Pulmonary artery endothelial cell (primary cell): ENCODE measurements around the gene SLC6A11. TPM values are rescaled to one million over a fixed set of nuclear protein-coding genes. Genes with fewer than 3 reads are reported as not detected.
A peak's percentile ranks its signal among the peaks of the same experiment; 100 is the strongest.

ENCODE experiments used
- DNase-seq: peaks from one replicate; pipeline ENCODE4 v3.0.0-alpha.2; 2011; ENCODE audit warnings: low read depth, low spot score
- total RNA-seq: library from RNA; depleted of rRNA; stranded (reverse); fragments of >200 nt; gene quantifications from 2 replicates; pipeline ENCODE4 v1.2.3, GENCODE V29; 2014

SLC6A11 gene
- total RNA-seq, 1 donor from 2014 or later, result not detected

DNA sequence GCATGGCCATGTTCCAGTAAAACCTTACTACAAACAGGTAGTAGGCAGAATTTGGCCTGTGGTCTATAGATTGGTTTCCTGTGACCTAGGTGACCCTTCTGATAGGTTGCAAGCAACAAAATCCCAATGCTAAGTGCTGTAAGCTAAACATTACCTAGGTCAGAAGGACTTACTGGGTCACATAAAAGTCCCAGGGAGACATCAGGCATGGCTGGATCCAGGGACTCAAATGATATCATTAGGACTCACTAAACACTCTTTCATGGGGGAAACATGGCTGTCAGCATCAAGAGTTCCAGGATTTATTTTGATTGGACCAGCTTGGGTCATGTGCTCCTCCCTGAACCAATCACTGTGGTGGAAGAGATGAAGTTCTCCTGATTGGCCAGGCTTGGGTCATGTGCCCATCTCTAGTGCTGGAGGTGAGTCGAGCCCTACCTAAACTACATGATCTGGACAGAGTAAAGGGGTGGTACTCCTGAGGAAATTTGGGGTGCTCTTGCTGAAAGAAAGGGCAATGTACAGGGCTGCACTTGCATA is 159.7 kb downstream of the SLC6A11 start:
- DNase-seq, result no peak

DNA sequence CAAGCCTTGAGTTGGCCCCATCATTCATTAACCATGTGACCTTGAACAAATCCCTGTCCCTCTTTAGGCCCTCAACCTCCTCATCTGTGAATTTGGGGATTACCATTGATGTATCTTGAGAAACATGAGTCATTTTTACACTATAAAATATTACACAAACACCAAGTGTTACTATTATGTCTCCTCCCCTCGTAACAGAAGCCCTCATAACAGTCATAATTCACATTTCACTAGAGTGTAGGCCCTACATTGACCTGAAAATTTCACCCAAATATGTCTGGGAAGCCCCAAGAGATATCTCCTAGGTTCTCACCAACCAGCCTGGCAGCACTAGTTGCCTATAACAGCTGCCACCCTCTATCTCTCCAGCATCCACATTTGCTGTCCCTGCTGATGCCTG is 160.7 kb downstream of the SLC6A11 start:
- DNase-seq, result no peak

DNA sequence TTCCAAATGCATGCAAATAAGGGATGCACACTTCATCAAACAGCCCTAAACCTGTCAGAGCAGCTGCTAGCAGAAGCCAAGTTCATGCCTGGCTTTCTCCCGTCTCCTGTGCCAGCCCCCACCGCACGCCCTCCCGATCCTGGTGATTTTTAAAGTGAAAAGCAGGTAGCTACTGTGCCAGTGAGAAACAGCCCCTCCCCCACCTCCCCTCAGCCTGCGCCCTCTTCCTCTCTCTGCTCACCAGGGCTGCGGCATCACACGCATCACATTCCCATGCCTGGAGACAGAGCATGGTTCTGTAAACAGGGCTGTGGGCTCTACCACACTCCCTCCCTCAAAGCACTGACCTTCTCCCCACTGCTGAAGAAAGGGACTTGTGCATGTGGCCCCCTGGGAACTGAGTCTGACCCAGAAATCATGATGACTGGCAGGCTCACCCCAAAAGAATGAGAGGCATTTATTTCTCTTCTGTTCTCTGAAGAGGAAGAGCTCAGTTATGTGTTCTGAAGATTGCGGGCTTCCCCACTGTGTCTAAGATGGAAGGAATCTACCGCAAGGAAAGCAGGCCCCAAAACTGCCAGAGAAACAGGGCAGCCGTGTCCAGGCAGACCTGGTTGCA is 162.0 kb downstream of the SLC6A11 start:
- DNase-seq, result no peak

DNA sequence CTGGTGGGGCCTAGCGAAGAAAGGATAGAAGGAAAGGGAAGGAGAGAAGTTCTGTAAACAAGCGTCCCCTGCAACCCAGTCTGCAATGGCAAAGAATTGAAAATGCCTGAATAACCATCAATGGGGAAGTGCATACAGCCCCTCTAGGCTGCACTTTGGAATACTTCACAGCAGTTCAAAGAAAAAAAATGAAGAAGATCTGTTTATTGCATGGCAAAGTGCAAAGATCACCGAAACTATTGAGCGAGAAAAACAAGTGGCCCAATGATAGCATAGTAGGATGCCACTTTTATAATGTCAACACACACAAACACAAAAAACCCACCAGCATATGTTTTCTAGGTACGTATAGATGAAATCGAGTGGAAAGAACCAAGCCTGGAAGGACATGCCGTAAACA is 162.9 kb downstream of the SLC6A11 start:
- DNase-seq, result no peak

DNA sequence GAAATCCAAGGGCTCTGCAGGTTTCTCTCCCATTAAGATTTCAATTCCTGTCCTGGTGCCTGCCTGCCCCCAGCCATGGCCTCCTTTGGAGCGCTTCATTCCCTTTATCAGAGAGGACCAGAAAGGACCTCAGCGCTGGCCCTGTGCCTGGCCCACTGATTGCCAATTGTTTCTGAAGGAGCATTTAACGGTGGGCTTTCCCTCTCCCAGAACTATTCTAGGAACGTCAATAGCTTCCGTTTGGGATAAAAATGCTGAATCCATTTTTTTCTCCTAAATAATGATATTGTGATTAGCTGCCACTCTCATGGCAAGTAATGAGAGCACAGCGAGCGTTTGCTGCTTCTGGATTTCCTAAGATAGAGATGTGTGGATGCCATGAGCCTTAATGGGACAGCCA is 164.3 kb downstream of the SLC6A11 start:
- no peak for DNase-seq

DNA sequence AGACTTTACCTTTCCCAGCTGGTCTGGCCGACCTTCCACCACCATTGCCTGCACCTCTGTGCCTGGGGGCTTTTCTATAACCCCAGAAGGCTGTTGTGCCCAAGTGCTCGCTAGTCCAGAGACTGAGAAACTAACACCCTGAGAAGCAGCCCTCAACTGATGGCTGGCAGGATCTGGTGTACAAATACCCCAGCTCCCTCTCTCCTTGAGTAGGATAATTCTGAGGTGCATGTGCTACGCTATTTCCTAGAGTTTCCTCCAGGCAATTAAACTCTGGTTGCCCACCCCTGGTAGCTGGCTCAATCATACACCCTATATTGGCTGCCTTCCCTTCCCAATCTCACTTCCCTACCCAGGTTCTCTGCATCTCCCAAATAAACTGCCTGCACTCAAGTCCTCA is 165.0 kb downstream of the SLC6A11 start:
- no peak for DNase-seq

DNA sequence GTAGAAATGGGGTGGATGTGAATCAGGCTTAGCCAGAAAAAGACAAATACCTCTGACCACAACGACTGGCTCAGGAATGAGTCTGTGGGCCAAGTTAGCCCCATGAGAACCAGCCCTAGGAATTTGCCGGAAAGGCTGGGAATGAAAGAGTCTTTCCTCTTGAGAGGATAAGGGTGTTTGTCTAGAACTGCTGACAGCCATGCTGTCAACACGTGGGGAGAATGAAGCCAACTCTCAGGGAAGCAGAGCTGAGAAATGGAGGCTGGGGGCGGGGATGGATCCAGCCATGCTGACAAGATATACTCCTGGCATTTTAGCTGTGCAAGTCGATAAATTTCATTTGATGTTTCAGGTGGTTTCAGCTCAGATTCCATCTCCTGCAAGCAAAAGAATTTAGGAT is 165.9 kb downstream of the SLC6A11 start:
- peak; percentile 30 for DNase-seq

DNA sequence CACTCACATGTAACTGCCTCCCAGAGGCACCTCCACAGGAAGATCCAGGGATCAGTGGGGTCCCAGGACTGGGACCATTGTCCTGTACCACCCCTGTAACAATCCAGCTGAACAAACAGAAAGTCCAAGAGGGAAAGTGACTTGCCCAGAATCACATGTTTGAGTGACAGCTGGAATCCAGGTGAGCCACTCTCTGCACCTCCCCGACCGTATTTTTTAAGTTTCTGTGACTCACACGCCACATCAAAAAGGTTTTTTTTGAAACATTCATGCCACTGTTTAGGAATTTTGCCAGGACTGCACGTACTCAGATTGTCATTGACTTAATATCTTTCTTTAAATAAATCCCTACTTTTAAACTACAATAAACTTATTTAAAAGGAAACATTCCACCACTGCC is 166.8 kb downstream of the SLC6A11 start:
- DNase-seq, result no peak

DNA sequence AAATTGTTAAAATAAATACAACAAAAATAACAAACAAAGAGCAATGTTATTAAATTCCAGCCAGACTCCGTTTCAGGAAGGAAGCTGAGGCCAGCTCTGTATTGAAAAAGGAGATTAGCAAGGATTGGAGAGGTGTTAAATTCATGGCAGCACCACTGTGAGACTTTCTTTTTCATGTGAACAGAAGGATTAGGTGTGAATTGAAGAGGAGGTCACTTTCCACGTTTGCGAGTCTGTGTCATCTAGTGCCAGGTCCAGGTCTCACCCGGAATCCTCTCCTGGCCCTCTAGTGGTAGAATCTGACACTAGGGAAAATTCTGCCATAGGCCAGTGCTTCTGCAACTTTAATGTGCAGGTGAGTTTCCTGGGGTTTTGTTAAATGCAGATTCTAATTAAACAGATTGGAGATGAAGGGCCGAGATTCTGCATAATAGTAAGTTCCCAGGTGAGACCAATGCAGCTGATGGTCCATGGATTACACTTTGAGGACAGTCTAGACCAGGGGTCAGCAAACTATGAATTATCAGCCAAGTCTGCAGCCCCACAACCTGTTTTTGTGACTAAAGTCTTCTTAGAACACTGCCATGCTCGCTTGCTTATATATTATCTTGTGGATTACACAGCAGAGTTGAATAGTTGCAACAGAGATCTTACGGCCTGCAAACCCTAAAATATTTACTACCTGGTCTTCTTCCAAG is 167.3 kb downstream of the SLC6A11 start:
- DNase-seq, result no peak

DNA sequence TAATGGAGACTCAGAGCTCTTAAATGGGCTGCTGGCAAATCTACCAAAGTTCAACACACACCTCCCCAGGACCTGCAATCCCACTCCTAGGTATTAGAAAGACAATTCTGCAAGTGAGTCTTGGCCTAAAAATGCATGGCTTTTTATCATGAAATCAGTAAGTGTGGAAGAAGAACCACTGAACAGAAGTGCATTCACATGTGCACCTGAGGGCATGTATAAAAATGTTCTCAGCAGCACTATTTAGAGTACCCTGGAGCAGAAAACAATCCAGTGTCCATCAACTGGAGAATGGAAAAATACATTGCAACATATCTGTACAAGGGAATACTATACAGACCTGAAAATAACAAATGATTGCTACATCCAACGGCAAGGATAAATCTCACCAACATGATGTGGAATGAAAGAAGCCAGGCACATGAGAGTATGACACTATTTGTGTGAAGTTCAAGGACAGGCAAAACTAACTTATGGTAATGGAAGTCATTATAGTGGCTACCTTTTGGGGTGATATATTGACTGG is 168.4 kb downstream of the SLC6A11 start:
- DNase-seq, result no peak

DNA sequence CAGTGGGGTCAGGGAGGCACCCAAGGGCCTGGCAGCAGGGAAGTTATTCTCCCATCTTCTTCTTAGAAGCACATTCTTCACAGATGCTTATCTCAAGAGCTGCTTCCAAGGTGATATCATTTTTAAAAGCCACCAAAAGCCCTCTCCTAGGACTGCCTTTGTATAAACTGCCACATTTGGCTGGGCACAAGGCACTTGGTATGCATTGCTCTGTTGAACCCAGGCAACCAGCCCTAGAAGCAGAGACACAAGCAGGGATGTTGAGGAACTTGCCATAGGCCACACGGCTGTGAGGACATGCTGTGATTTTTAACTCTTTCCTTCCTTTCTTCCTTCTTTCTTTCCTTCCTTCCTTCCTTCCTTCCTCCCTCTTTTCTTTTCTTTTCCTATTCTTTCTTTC is 169.2 kb downstream of the SLC6A11 start:
- DNase-seq, result no peak

DNA sequence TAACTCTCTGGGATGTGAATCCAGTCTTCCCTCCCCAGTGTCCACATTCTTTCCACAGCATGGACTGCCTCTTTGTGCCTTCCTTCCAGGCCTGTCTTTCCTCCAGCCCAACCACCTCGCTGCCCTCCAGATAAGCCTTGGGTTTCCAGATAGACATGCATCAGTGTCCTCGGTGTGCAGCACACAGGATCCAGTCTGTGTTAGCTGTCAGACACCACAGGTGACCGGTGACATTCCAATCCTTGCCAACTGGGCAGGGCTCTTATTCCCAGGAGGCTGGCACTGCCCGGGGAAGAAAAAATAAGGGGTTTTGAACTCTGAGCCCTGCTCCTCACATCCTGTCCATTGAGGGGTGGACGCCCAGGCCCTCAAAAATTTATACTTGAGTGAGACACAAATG is 170.6 kb downstream of the SLC6A11 start:
- no peak for DNase-seq

DNA sequence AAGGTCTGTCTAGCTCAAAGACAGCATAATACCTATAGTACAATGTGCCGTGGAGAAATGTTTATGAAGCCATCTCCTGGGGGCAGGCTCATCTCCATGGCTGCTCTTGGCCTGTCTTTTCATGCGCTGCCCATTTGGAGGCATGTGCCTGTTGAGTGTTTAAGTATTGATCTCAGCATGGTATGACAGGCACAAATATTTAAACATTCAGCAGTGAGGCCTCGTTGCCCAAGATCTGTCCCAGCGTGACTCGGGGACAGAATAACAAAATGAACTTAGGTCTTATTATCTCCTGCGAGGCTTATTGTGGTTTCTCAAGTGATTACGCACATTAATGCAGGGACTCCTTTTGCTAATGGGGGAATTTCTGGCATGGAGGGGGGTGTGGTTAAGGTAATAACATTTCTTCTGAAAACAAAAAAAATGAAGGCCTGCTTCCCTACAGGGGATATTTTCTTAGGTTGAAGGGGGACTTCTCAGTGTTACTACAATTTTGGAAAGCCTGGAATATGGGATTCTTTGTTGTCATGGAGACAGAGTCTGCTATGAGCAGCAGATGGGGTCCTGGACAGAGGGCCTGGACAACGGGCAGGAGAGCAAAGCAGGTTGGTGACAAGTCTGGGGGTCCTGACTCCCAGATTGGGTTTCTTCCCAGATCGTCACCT is 172.1 kb downstream of the SLC6A11 start:
- no peak for DNase-seq

DNA sequence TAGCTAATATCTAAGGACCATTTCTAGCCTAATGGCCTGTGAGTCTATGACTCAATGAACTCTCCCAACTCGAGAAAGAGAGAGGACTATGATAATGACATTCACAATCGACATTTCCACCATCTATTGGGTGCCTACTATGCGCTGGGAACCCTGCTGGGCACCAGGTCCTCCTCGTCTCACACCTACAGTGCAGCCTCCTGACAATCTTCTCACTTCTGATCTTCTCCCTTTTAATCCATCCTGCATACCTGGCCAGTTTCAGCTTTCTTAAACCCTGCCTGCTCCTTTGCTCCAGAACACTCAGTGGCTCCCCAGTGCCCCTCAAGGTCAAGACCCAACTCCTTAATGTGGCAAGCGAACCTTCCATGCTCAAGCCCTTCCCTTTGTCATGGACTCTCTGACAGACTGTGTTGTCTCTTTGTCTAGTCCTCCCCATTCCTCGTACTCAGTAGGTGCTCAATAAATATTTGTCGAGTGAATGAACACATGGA is 173.0 kb downstream of the SLC6A11 start:
- no peak for DNase-seq

Other genes with a start within 250 kb of the SLC6A11 start
- under 0.01 TPM in 1 of 2 replicates, not detected in the other for gene SLC6A1, start 176.5 kb downstream of the SLC6A11 start, total RNA-seq